ENCODE measurements around the gene TGDS.
"Not testable (repeated sequence)": the region's sequence is repeated elsewhere in the genome, so short reads cannot be mapped to it uniquely, and the experiment has no call there.

The TGDS gene

DNA sequence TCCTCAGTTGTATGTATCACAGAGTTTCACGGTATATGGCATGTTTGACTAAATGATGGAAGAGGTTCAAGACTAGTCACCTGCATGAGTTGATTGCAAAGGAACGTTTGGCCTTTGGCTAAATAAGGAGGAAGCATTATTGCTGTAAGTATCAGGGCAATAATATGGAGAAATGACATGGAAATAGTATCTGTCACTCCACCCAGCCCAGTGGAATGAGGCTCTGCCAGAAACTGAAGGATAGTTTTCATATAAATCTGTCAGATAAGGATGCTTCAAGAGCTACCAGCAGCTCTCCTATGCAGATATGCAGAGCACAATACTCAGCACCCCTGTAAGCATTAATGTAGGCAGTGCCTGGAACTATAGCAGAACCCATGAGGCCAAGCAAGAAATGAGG lies 60.7 kb downstream of the TGDS start:
- DNase-seq (ENCODE audit: low read depth): no peak
- TF ChIP-seq, protein P1, sequence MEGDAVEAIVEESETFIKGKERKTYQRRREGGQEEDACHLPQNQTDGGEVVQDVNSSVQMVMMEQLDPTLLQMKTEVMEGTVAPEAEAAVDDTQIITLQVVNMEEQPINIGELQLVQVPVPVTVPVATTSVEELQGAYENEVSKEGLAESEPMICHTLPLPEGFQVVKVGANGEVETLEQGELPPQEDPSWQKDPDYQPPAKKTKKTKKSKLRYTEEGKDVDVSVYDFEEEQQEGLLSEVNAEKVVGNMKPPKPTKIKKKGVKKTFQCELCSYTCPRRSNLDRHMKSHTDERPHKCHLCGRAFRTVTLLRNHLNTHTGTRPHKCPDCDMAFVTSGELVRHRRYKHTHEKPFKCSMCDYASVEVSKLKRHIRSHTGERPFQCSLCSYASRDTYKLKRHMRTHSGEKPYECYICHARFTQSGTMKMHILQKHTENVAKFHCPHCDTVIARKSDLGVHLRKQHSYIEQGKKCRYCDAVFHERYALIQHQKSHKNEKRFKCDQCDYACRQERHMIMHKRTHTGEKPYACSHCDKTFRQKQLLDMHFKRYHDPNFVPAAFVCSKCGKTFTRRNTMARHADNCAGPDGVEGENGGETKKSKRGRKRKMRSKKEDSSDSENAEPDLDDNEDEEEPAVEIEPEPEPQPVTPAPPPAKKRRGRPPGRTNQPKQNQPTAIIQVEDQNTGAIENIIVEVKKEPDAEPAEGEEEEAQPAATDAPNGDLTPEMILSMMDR (IDR thresholded peaks at IDR 0.05; ENCODE audit: insufficient read depth, low read depth, low read length, missing control alignments): no peak
- no peak overlapping the region for H3K4me3 ChIP-seq (ENCODE audit: low read depth, low read length)

DNA sequence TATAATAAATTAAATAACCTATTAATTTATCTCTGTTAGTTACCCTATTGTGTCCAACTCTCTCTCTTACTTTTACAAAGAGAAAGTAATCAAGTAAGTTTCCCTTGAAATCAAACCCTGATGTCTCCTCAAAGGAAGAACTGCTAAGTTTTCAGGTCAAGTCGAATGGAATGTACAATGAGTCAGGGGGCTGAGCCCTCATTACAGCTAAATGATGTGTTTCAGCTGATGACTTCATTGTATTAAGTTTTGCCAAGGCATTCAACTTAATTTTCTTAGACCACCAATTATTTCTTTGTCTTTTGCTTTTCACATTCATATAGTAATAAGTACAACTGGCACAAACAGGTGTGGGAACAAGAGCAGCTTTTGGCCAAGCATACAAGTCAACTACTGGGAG lies 61.8 kb downstream of the TGDS start:
- DNase-seq (ENCODE audit: low read depth): no peak
- TF ChIP-seq, protein P1 (IDR thresholded peaks at IDR 0.05; ENCODE audit: insufficient read depth, low read depth, low read length, missing control alignments): no peak
- no peak overlapping the region for H3K4me3 ChIP-seq (ENCODE audit: low read depth, low read length)

DNA sequence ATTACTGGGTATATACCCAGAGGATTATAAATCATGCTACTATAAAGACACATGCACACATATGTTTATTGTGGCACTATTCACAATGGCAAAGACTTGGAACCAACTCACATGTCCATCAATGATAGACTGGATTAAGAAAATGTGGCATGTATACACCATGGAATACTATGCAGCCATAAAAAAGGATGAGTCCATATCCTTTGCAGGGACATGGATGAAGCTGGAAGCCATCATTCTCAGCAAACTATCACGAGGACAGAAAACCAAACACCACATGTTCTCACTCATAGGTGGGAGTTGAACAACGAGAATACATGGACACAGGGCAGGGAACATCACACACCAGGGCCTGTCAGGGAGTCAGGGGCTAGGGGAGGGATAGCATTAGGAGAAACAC lies 63.7 kb downstream of the TGDS start:
- not testable (repeated sequence) for DNase-seq (ENCODE audit: low read depth); H3K4me3 ChIP-seq (ENCODE audit: low read depth, low read length)

DNA sequence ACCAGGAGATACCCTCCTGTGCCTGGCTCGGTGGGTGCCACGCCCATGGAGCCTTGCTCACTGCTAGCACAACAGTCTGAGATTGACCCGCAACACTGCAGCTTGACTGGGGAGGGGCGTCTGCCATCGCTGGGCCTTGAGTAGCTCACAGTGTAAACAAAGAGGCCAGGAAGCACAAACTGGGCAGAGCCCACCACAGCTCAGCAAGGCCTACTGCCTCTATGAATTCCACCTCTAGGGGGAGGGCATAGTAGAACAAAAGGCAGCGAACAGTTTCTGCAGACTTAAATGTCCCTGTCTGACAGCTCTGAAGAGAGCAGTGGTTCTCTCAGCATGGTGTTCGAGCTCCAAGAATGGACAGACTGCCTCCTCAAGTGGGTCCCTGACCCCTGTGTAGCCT lies 69.0 kb downstream of the TGDS start:
- not testable (repeated sequence) for H3K4me3 ChIP-seq (ENCODE audit: low read depth, low read length); DNase-seq (ENCODE audit: low read depth)

DNA sequence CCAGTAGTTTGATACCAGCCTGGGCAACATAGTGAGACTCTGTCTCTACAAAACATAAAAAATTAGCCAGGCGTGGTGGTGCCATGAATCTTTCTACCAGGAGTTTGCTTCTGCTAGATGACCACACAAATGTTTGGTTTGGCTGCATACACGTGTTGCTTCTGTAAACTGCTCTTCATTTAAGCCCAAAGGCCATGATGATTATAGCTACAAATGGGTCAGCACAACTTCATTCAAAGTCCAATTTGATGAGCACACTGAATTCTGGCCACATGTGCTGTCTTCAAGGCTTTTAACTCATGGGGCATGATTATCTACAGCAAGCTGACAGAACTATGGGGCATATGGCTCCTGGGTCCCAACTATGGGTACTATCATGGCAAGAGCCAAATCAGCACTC lies 70.2 kb downstream of the TGDS start:
- TF ChIP-seq, protein P1 (IDR thresholded peaks at IDR 0.05; ENCODE audit: insufficient read depth, low read depth, low read length, missing control alignments): no peak
- no peak for DNase-seq (ENCODE audit: low read depth)
- no peak overlapping the region for H3K4me3 ChIP-seq (ENCODE audit: low read depth, low read length)

DNA sequence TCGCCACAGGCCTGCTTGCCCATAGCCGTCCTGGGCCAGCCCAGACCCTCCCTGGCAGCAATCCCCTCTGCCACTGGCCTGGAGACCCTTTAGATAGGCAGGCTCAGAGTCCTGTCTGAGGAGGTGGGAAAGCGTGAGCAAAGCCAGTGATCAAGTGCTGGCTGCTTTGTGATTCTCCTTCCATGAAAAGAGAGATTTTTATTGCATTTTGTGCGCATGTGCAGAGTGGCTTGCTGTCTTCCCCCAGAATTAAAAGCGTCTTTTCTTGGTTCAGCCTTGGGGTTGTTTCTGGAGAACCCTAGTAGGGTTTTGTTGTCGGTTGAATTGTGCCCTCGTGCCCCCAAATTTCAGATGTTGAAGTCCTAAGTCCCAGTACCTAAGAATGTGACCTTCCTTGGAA lies 71.5 kb downstream of the TGDS start:
- no peak for DNase-seq (ENCODE audit: low read depth)
- no peak overlapping the region for H3K4me3 ChIP-seq (ENCODE audit: low read depth, low read length)
- TF ChIP-seq, protein P1 (IDR thresholded peaks at IDR 0.05; ENCODE audit: insufficient read depth, low read depth, low read length, missing control alignments): no peak

Data from GM12865 (cell line).